HG03439 (cell line): ENCODE data around the gene BID.

Experiments used
- ATAC-seq: cut with Tn5 transposase; IDR thresholded peaks from one replicate; pipeline ENCODE4 v1.9.1; 2021; ENCODE audit warnings: mild to moderate bottlenecking, moderate library complexity; ENCODE audit not compliant: unreplicated experiment

The BID gene

GRCh38 chr22:17784776-17785175 lies 10.5 kb upstream of the BID start:
- no peak for ATAC-seq

- no peak for ATAC-seq
These were observed 9.7 kb upstream of the BID start for GRCh38 chr22:17783773-17784480.

- no peak for ATAC-seq
These were observed 9.0 kb upstream of the BID start for GRCh38 chr22:17783312-17783711.

GRCh38 chr22:17782621-17783020 lies 8.4 kb upstream of the BID start:
- ATAC-seq, result no peak

- no peak for ATAC-seq
These were observed 7.9 kb upstream of the BID start for GRCh38 chr22:17782158-17782557.

GRCh38 chr22:17781319-17782031 lies 7.2 kb upstream of the BID start:
- ATAC-seq, result no peak

GRCh38 chr22:17780741-17781318 lies 6.6 kb upstream of the BID start:
- no peak for ATAC-seq

GRCh38 chr22:17780116-17780740 lies 6.0 kb upstream of the BID start:
- ATAC-seq, result no peak

- ATAC-seq, result no peak
These were observed 5.2 kb upstream of the BID start for GRCh38 chr22:17779286-17780115.

- ATAC-seq, result no peak
These were observed 4.2 kb upstream of the BID start for GRCh38 chr22:17778412-17778976.

GRCh38 chr22:17777717-17778044 lies 3.4 kb upstream of the BID start:
- ATAC-seq, result no peak

- ATAC-seq, result peak; percentile 40
These were observed 2.9 kb upstream of the BID start for GRCh38 chr22:17777005-17777716.

- no peak for ATAC-seq
These were observed 1.7 kb upstream of the BID start for GRCh38 chr22:17775781-17776465.

GRCh38 chr22:17774926-17775685 lies 837 bp upstream of the BID start:
- ATAC-seq, result no peak

GRCh38 chr22:17773606-17774205 lies 563 bp downstream of the BID start:
- peak; percentile 31 for ATAC-seq

- ATAC-seq, result no peak
These were observed 1.2 kb downstream of the BID start for GRCh38 chr22:17772958-17773605.

GRCh38 chr22:17772249-17772957 lies 1.9 kb downstream of the BID start:
- ATAC-seq, result no peak
